ENCODE measurements around the gene SLC2A1.

SLC2A1 gene

GRCh38 chr1:42891465-42892138 lies 67.1 kb downstream of the SLC2A1 start:
- DNase-seq (ENCODE audit: low read depth): no peak

GRCh38 chr1:42889264-42889663 lies 69.4 kb downstream of the SLC2A1 start:
- no peak for DNase-seq (ENCODE audit: low read depth)

- DNase-seq (ENCODE audit: low read depth): no peak
These were observed 70.5 kb downstream of the SLC2A1 start for GRCh38 chr1:42888013-42888633.

GRCh38 chr1:42887366-42887765 lies 71.3 kb downstream of the SLC2A1 start:
- no peak for DNase-seq (ENCODE audit: low read depth)

GRCh38 chr1:42886800-42887199 lies 71.9 kb downstream of the SLC2A1 start:
- no peak for DNase-seq (ENCODE audit: low read depth)

- no peak for DNase-seq (ENCODE audit: low read depth)
These were observed 72.5 kb downstream of the SLC2A1 start for GRCh38 chr1:42886046-42886739.

- DNase-seq (ENCODE audit: low read depth): no peak
These were observed 78.3 kb downstream of the SLC2A1 start for GRCh38 chr1:42880384-42880783.

- no peak for DNase-seq (ENCODE audit: low read depth)
These were observed 81.3 kb downstream of the SLC2A1 start for GRCh38 chr1:42877380-42877779.

GRCh38 chr1:42876009-42876408 lies 82.7 kb downstream of the SLC2A1 start:
- no peak for DNase-seq (ENCODE audit: low read depth)

Measured in stimulated activated CD8-positive, alpha-beta memory T cell treated with anti-CD3 and anti-CD28 coated beads, Interleukin-15, amount 100 ng/mL, for 1 hour (primary cell).